ENCODE data around the gene KCTD10.

DNA sequence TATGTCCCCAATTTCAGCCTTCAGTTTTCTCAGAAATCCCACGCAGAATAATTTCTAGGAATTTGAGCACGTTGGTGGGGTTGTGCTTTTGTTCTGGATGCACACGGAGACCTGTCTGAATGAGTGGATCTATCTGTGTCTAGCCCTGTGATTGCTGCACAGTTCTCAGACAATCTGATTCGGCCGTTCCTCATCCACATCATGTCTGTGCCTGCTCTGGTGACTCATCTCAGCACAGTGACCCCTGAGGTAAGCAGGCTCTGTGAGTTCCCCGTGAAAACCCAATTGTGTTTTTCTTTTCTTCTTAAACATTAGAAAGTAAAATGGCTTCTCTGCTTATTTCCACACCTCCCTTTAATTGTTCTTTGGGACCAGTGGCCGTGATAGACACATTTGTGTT, 20.6 kb upstream of the KCTD10 start:
- no peak for TF ChIP-seq POLR2AphosphoS5 (IDR thresholded peaks at IDR 0.05; ENCODE audit: low read depth, low read length)
- TF ChIP-seq, protein P1, sequence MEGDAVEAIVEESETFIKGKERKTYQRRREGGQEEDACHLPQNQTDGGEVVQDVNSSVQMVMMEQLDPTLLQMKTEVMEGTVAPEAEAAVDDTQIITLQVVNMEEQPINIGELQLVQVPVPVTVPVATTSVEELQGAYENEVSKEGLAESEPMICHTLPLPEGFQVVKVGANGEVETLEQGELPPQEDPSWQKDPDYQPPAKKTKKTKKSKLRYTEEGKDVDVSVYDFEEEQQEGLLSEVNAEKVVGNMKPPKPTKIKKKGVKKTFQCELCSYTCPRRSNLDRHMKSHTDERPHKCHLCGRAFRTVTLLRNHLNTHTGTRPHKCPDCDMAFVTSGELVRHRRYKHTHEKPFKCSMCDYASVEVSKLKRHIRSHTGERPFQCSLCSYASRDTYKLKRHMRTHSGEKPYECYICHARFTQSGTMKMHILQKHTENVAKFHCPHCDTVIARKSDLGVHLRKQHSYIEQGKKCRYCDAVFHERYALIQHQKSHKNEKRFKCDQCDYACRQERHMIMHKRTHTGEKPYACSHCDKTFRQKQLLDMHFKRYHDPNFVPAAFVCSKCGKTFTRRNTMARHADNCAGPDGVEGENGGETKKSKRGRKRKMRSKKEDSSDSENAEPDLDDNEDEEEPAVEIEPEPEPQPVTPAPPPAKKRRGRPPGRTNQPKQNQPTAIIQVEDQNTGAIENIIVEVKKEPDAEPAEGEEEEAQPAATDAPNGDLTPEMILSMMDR (IDR thresholded peaks at IDR 0.05): no peak
- no peak for TF ChIP-seq SIN3A (IDR thresholded peaks at IDR 0.05; ENCODE audit: borderline replicate concordance, insufficient read depth, low read depth, low read length)
- TF ChIP-seq, protein P2, sequence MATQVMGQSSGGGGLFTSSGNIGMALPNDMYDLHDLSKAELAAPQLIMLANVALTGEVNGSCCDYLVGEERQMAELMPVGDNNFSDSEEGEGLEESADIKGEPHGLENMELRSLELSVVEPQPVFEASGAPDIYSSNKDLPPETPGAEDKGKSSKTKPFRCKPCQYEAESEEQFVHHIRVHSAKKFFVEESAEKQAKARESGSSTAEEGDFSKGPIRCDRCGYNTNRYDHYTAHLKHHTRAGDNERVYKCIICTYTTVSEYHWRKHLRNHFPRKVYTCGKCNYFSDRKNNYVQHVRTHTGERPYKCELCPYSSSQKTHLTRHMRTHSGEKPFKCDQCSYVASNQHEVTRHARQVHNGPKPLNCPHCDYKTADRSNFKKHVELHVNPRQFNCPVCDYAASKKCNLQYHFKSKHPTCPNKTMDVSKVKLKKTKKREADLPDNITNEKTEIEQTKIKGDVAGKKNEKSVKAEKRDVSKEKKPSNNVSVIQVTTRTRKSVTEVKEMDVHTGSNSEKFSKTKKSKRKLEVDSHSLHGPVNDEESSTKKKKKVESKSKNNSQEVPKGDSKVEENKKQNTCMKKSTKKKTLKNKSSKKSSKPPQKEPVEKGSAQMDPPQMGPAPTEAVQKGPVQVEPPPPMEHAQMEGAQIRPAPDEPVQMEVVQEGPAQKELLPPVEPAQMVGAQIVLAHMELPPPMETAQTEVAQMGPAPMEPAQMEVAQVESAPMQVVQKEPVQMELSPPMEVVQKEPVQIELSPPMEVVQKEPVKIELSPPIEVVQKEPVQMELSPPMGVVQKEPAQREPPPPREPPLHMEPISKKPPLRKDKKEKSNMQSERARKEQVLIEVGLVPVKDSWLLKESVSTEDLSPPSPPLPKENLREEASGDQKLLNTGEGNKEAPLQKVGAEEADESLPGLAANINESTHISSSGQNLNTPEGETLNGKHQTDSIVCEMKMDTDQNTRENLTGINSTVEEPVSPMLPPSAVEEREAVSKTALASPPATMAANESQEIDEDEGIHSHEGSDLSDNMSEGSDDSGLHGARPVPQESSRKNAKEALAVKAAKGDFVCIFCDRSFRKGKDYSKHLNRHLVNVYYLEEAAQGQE (IDR thresholded peaks at IDR 0.05; ENCODE audit: insufficient read depth in 1 of 2, low read depth in 2 of 2, low read length in 1 of 2): no peak

Data from Panc1 (cell line).